ENCODE measurements around the gene AKAP6. TPM values are rescaled to one million over a fixed set of nuclear protein-coding genes. Genes with fewer than 3 reads are reported as not detected.

Gene AKAP6
- total RNA-seq, 2 experiments from 2014 or later, result 1.8 TPM

GRCh38 chr14:32821964-32822653 lies 493.0 kb downstream of the AKAP6 start:
- ChIA-PET POLR2A (no interaction called here), CTCF (no interaction called here)
- intact Hi-C loops (cut with micrococcal nuclease), result no loop called here
- Mint-ChIP-seq H3K4me3 (no peak overlapping the region), H3K4me1 (ENCODE audit: low read depth) (no peaks in the 10 kb centered on the region), H3K9me3 (no peaks in the 10 kb centered on the region), H3K27me3 (no peaks in the 10 kb centered on the region), H3K27ac (no peak overlapping the region), H3K36me3 (no peaks in the 10 kb centered on the region)
- DNase-seq, result no peak

- H3K36me3 Mint-ChIP-seq, result no peaks in the 10 kb centered on the region
- ChIA-PET CTCF (no interaction called here), POLR2A (no interaction called here)
- no peaks in the 10 kb centered on the region for H3K27me3 Mint-ChIP-seq
- no peak overlapping the region for H3K27ac Mint-ChIP-seq
- no peak for DNase-seq
- intact Hi-C loops (cut with micrococcal nuclease), result no loop called here
- no peaks in the 10 kb centered on the region for H3K4me1 Mint-ChIP-seq (ENCODE audit: low read depth)
- no peaks in the 10 kb centered on the region for H3K9me3 Mint-ChIP-seq
- no peak overlapping the region for H3K4me3 Mint-ChIP-seq
Observed at GRCh38 chr14:32823706-32824105, 494.6 kb downstream of the AKAP6 start.

GRCh38 chr14:32824195-32824594 lies 495.1 kb downstream of the AKAP6 start:
- POLR2A ChIA-PET, result no interaction called here
- CTCF ChIA-PET, result no interaction called here

GRCh38 chr14:32825058-32825457 lies 496.0 kb downstream of the AKAP6 start:
- no peaks in the 10 kb centered on the region for H3K27me3 Mint-ChIP-seq
- no peak for DNase-seq
- no peak overlapping the region for H3K4me3 Mint-ChIP-seq
- intact Hi-C loops (cut with micrococcal nuclease), result no loop called here
- H3K27ac Mint-ChIP-seq, result no peak overlapping the region
- no peaks in the 10 kb centered on the region for H3K4me1 Mint-ChIP-seq (ENCODE audit: low read depth)
- H3K36me3 Mint-ChIP-seq, result no peaks in the 10 kb centered on the region
- ChIA-PET CTCF (no interaction called here), POLR2A (no interaction called here)
- no peaks in the 10 kb centered on the region for H3K9me3 Mint-ChIP-seq

More at GRCh38 chr14:32824195-32824594, 495.1 kb downstream of the AKAP6 start:
- Mint-ChIP-seq H3K4me3 (no peak overlapping the region), H3K27ac (no peak overlapping the region), H3K9me3 (no peaks in the 10 kb centered on the region), H3K36me3 (no peaks in the 10 kb centered on the region), H3K27me3 (no peaks in the 10 kb centered on the region), H3K4me1 (ENCODE audit: low read depth) (no peaks in the 10 kb centered on the region)
- intact Hi-C loops (cut with micrococcal nuclease), result no loop called here
- DNase-seq, result no peak

DNA sequence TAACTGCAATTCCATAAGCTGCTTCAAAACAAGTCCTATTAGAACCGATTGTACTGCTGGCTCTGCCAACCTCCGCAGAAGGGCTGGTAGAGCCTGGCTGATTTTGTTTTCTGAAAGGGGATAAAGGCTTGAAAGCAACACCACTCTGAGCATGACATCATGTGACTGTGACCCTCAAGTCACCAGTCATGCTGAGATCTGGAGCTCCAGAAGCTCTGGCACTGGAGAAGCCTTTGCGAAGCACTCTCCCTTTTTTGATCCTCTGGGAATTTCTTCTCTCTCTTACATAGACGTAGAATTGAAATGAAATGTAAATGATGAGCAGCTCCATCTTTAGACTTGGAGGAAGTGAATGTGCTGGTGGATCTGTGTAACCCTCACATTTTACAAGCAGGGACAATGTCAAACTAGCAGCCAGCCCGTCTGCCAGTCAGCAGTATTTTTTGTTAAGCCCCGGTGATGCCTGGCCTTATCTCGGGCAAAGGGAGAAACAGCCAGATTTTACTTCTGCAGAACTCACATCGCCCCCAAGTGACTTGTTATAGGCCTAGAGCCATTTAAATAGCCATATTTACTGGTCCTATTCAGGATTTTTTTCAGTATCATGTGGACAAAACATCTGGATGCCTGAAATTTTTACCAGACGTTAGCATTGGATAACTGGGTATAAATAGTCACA lies 497.4 kb downstream of the AKAP6 start:
- POLR2A ChIA-PET, result no interaction called here
- no peaks in the 10 kb centered on the region for H3K4me1 Mint-ChIP-seq (ENCODE audit: low read depth)
- intact Hi-C loops (cut with micrococcal nuclease), result no loop called here
- no peaks in the 10 kb centered on the region for H3K27me3 Mint-ChIP-seq
- no peaks in the 10 kb centered on the region for H3K36me3 Mint-ChIP-seq
- DNase-seq, result no peak
- H3K9me3 Mint-ChIP-seq, result no peaks in the 10 kb centered on the region
- no peak overlapping the region for H3K27ac Mint-ChIP-seq
- H3K4me3 Mint-ChIP-seq, result no peak overlapping the region
- CTCF ChIA-PET, result no interaction called here

DNA sequence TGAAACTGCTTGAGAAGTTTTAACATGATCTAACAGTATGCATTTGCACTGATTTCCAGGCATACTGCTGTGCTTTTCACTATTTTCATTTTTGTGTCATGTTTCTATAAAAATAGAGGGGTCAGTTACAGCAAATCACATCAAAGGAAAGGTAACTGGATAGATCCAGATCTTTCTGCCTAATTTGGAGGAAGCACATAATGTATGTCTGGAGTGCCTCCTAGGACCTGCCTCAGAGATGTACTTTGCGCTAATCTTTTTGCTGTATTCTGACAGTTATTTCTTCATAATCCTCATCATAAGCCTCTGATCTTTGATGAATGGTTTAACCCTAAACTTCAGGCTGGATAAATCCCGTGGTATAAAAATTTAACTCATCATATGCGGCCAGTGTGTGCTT lies 498.4 kb downstream of the AKAP6 start:
- POLR2A ChIA-PET, result no interaction called here
- H3K9me3 Mint-ChIP-seq, result no peaks in the 10 kb centered on the region
- H3K27ac Mint-ChIP-seq, result no peak overlapping the region
- CTCF ChIA-PET, result no interaction called here
- no peaks in the 10 kb centered on the region for H3K4me1 Mint-ChIP-seq (ENCODE audit: low read depth)
- intact Hi-C loops (cut with micrococcal nuclease), result no loop called here
- no peak overlapping the region for H3K4me3 Mint-ChIP-seq
- no peaks in the 10 kb centered on the region for H3K27me3 Mint-ChIP-seq
- H3K36me3 Mint-ChIP-seq, result no peaks in the 10 kb centered on the region
- DNase-seq, result no peak

DNA sequence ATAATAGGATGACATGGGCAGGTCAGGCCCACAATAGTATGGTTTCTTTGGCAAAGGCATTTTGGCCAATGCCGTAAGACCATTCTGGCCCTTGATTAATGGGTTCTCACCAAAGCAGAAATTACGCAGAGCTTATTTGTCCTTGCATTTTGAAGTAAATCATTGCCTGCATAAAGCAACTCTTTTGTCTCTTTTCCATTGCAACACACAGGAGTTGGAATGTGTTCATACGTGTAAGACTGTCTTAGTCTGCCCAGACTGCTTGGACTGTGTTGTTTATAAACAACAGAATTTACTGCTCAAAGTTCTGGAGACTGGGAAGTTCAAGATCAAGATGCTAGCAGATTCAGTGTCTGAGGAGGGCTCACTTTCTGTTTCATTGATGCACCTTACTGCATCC lies 506.8 kb downstream of the AKAP6 start:
- peaks cover 7% of the 10 kb centered on the region for H3K9me3 Mint-ChIP-seq
- no peaks in the 10 kb centered on the region for H3K36me3 Mint-ChIP-seq
- H3K4me1 Mint-ChIP-seq (ENCODE audit: low read depth), result no peaks in the 10 kb centered on the region
- H3K27ac Mint-ChIP-seq, result no peak overlapping the region
- no peaks in the 10 kb centered on the region for H3K27me3 Mint-ChIP-seq
- no peak for DNase-seq
- intact Hi-C loops (cut with micrococcal nuclease), result no loop called here
- CTCF ChIA-PET, result no interaction called here
- POLR2A ChIA-PET, result no interaction called here
- H3K4me3 Mint-ChIP-seq, result no peak overlapping the region

GRCh38 chr14:32841698-32842097 lies 512.6 kb downstream of the AKAP6 start:
- ChIA-PET POLR2A (no interaction called here), CTCF (no interaction called here)
- intact Hi-C loops (cut with micrococcal nuclease), result no loop called here

DNA sequence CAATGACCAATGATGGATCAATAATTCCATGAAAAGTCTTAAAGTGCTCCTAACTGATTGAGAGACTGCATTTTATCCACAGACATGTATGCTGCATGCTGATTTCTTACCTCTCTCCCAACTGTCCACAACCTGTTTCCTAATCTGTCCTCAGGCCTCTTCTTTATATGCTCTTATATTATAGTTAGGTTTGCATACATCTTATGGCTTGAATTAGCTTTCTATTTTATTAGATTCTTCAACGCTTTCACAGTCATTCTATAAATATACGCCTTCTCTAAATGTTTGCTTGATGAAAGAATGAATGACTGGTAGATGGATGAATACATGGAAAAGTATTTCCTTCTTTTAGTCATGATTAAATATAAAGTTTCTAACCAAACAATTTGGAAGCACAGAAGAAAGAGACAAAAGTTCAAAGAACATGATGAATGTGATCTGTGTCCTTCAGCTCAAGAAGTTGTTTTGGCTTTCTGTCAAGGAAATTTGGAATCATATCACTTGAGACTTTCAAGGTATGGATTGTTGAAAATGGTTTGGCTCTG lies 517.8 kb downstream of the AKAP6 start:
- no peak overlapping the region for H3K4me3 Mint-ChIP-seq
- POLR2A ChIA-PET, result no interaction called here
- no peak for DNase-seq
- no peaks in the 10 kb centered on the region for H3K9me3 Mint-ChIP-seq
- CTCF ChIA-PET, result no interaction called here
- no peaks in the 10 kb centered on the region for H3K4me1 Mint-ChIP-seq (ENCODE audit: low read depth)
- no peak overlapping the region for H3K27ac Mint-ChIP-seq
- intact Hi-C loops (cut with micrococcal nuclease), result no loop called here
- H3K36me3 Mint-ChIP-seq, result no peaks in the 10 kb centered on the region
- no peaks in the 10 kb centered on the region for H3K27me3 Mint-ChIP-seq

More at GRCh38 chr14:32841698-32842097, 512.6 kb downstream of the AKAP6 start:
- DNase-seq, result no peak
- Mint-ChIP-seq H3K4me3 (no peak overlapping the region), H3K27ac (no peak overlapping the region), H3K9me3 (no peaks in the 10 kb centered on the region), H3K4me1 (ENCODE audit: low read depth) (no peaks in the 10 kb centered on the region), H3K36me3 (no peaks in the 10 kb centered on the region), H3K27me3 (no peaks in the 10 kb centered on the region)

DNA sequence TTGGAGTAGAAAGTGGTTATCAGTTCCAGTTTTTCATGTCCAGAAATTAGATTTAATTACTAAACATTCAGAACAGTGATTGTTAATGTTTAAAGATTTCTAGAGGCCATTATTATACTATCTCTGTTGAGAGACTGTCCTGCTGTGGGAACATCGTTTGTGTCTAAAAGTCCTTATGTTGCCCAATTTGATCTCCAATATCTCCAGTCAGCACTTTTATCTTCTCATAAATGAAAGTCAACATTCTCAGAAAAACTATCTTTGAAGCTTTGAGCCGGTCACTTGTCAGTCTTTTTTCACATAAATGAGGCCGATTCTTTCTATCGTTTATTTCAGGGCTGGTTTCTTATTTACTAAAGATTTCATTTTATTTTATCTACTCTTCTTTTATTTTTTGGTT lies 518.8 kb downstream of the AKAP6 start:
- CTCF ChIA-PET, result no interaction called here
- POLR2A ChIA-PET, result no interaction called here
- DNase-seq, result no peak
- Mint-ChIP-seq H3K27me3 (no peaks in the 10 kb centered on the region), H3K9me3 (peaks cover 2% of the 10 kb centered on the region), H3K27ac (no peak overlapping the region), H3K36me3 (no peaks in the 10 kb centered on the region), H3K4me1 (ENCODE audit: low read depth) (no peaks in the 10 kb centered on the region), H3K4me3 (no peak overlapping the region)
- intact Hi-C loops (cut with micrococcal nuclease), result no loop called here

- H3K4me3 Mint-ChIP-seq, result no peak overlapping the region
- H3K9me3 Mint-ChIP-seq, result peaks cover 3% of the 10 kb centered on the region
- DNase-seq, result no peak
- H3K27me3 Mint-ChIP-seq, result no peaks in the 10 kb centered on the region
- H3K27ac Mint-ChIP-seq, result no peak overlapping the region
- no peaks in the 10 kb centered on the region for H3K36me3 Mint-ChIP-seq
- no peaks in the 10 kb centered on the region for H3K4me1 Mint-ChIP-seq (ENCODE audit: low read depth)
- CTCF ChIA-PET, result no interaction called here
- POLR2A ChIA-PET, result no interaction called here
- intact Hi-C loops (cut with micrococcal nuclease), result no loop called here
Observed at GRCh38 chr14:32865827-32866376, 536.8 kb downstream of the AKAP6 start.

DNA sequence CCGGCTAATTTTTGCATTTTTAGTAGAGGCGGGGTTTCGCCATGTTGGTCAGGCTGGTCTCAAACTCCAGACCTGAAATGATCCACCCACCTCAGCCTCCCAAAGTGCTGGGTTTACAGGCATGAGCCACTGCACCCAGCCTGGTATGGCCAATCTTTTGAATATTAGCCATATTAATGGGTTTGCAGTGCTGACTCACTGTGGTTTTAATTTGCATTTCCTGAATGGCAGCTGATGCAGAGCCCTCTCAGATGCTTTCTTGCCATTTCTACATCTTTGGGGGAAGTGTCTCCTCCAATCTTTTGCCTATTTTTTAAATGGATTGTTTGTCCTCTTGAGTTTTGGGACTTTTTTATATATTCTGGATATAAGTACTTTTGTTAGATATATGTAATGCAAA lies 554.1 kb downstream of the AKAP6 start:
- H3K27ac Mint-ChIP-seq, result no peak overlapping the region
- no peak for DNase-seq
- no peaks in the 10 kb centered on the region for H3K36me3 Mint-ChIP-seq
- intact Hi-C loops (cut with micrococcal nuclease), result no loop called here
- no peaks in the 10 kb centered on the region for H3K9me3 Mint-ChIP-seq
- no peak overlapping the region for H3K4me3 Mint-ChIP-seq
- H3K4me1 Mint-ChIP-seq (ENCODE audit: low read depth), result no peaks in the 10 kb centered on the region
- POLR2A ChIA-PET, result no interaction called here
- CTCF ChIA-PET, result no interaction called here
- no peaks in the 10 kb centered on the region for H3K27me3 Mint-ChIP-seq
